GM06990 (cell line): ENCODE results near the gene MYL4.
"Not testable (repeated sequence)": the region's sequence is repeated elsewhere in the genome, so short reads cannot be mapped to it uniquely, and the experiment has no call there.

Experiments
- DNase-seq: peaks from one replicate; pipeline ENCODE4 v3.0.0-alpha.2; 2011; ENCODE audit not compliant: insufficient read length; ENCODE audit errors: extremely low read depth
- H3K27me3 ChIP-seq: replicated peaks from 2 replicates; pipeline ENCODE4 v1.6.0; 2011; ENCODE audit warnings: low read length; ENCODE audit not compliant: control insufficient read depth, insufficient read depth
- H3K36me3 ChIP-seq: 2 replicates; pipeline ENCODE4 v1.5.1; 2011; ENCODE audit warnings: low read length; ENCODE audit not compliant: control insufficient read depth, insufficient read depth
- H3K4me3 ChIP-seq: replicated peaks from 2 replicates; pipeline ENCODE4 v1.5.1; 2011; ENCODE audit warnings: low read depth, mild to moderate bottlenecking, control low read depth, low read length
- CTCF ChIP-seq: IDR thresholded peaks from 2 replicates; pipeline ENCODE4 v1.5.1; 2011; ENCODE audit warnings: low read length, control low read depth, mild to moderate bottlenecking, inconsistent platforms; ENCODE audit not compliant: insufficient read depth, poor library complexity, severe bottlenecking

Gene MYL4

DNA sequence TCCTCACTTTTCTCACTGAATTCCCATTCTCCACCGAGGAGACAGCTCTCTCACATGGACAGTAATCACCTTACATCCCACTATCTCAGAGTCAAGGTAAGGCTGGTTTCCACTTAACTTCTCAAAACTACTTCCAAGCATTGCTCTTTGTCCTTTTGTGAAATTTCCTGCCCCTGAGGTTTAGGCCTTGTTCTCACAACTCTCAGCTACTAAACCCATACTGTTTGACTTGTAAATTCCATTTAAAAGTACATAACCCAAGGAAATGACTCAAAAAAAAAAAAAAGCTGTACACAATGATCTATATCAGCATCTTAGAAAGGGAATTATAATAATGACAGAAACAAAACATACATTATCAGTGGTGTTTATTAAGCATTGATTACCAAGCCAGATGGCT lies 28.8 kb upstream of the MYL4 start:
- Histone ChIP-seq H3K27me3 (no peaks in the 10 kb centered on the region), H3K36me3 (peaks cover 4% of the 10 kb centered on the region), H3K4me3 (no peak overlapping the region)
- no peak for TF ChIP-seq CTCF
- DNase-seq = no peak

- H3K36me3 ChIP-seq, DNase-seq: not testable (repeated sequence)
These were observed 28.2 kb upstream of the MYL4 start for GRCh38 chr17:47180988-47181387.

DNA sequence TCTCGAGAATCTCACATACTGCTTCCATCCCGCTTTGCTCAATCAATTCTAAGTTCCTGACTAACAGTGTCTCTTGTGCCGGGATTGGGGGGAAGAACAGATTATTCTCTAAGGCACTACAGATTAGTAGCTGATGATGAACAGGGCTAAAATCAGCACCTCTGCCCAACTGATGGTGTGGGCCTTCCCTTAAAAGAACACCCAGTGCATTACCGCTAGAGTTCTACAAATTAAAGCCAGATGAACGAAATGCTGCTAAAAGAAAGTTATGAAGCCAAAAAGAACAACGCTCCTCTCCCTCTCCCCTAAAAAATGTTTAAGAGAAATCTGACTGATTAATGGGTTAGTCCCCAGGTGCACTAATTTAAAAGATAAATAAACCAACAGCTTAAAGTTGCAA lies 24.5 kb upstream of the MYL4 start:
- Histone ChIP-seq H3K36me3 (no peaks in the 10 kb centered on the region; the same call in none of the 2 replicates), H3K4me3 (no peak overlapping the region), H3K27me3 (no peaks in the 10 kb centered on the region)
- TF ChIP-seq CTCF = no peak
- no peak for DNase-seq

More at GRCh38 chr17:47180988-47181387, 28.2 kb upstream of the MYL4 start:
- not testable (repeated sequence) for H3K4me3 ChIP-seq, H3K27me3 ChIP-seq

- no peaks in the 10 kb centered on the region for H3K27me3 ChIP-seq
- TF ChIP-seq CTCF = no peak
- no peak for DNase-seq
- no peaks in the 10 kb centered on the region for H3K36me3 ChIP-seq
- peak overlapping the region; percentile 94 for H3K4me3 ChIP-seq
These were observed 20.8 kb upstream of the MYL4 start for GRCh38 chr17:47188271-47188875.

GRCh38 chr17:47188876-47189731 lies 20.0 kb upstream of the MYL4 start, which contains the start of gene CDC27:
Gene CDC27, minus strand, starts transcription at chr17:47189295. Its CDS starts 123 bp downstream, at chr17:47189172.
- peak; percentile 95 for DNase-seq
- Histone ChIP-seq H3K4me3 (peak within 1 kb of the TSS; percentile 94), H3K36me3 (no peaks in the 10 kb centered on the region), H3K27me3 (no peaks in the 10 kb centered on the region)
- TF ChIP-seq CTCF = no peak

DNA sequence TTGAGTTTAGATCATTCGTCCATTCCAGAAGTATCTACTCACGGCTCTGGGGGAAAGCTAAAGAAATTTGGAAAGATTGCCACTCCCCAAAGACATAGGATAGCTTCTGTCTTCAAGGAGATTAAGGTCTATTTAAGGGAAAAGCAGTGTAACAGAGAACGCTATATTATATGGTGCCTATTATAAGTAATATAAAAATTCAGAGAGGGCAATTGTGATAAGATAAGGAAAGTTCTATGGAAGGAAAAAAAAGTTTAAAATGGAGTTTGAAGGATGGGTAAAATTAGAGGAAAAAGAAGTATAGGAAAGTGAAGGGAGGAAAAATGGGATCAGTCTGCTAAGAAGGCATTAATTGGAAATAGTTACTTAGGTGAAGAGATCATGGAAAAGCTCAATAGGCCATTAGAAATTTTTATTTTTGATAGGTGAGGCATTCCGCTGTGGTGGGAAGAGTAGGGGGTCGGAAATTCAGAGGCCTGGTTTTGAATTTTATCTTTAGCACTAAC lies 19.4 kb upstream of the MYL4 start:
- no peaks in the 10 kb centered on the region for H3K36me3 ChIP-seq
- no peak for TF ChIP-seq CTCF
- no peak for DNase-seq
- H3K27me3 ChIP-seq = no peaks in the 10 kb centered on the region
- H3K4me3 ChIP-seq = peak overlapping the region; percentile 57
